NCI-H1105 treated with DMSO at 0.1 percent for 48 hours (cell line): ENCODE results near the gene RNF121.

Source experiments
- DNase-seq: peaks from one replicate; lab custom pipeline; 2025; lab: John Stamatoyannopoulos, UW

Gene RNF121

GRCh38 chr11:72005347-72006260, 76.8 kb downstream of the RNF121 start:
- DNase-seq = peak; percentile 47

GRCh38 chr11:72006309-72007088, 77.7 kb downstream of the RNF121 start:
- DNase-seq = no peak

- DNase-seq = no peak
Measured at GRCh38 chr11:72007089-72007476, 78.2 kb downstream of the RNF121 start.

- DNase-seq = no peak
Measured at GRCh38 chr11:72007587-72007986, 78.7 kb downstream of the RNF121 start.

- DNase-seq = no peak
Measured at GRCh38 chr11:72008728-72009127, 79.9 kb downstream of the RNF121 start.

GRCh38 chr11:72009156-72009555, 80.3 kb downstream of the RNF121 start:
- no peak for DNase-seq

GRCh38 chr11:72010529-72011233, 81.8 kb downstream of the RNF121 start:
- DNase-seq = no peak

- no peak for DNase-seq
Measured at GRCh38 chr11:72012091-72012630, 83.3 kb downstream of the RNF121 start.

- DNase-seq = no peak
Measured at GRCh38 chr11:72012897-72013721, 84.3 kb downstream of the RNF121 start.

GRCh38 chr11:72013765-72014711, 85.2 kb downstream of the RNF121 start:
- DNase-seq = no peak

GRCh38 chr11:72014761-72015320, 86.0 kb downstream of the RNF121 start:
- DNase-seq = no peak

GRCh38 chr11:72015511-72016061, 86.7 kb downstream of the RNF121 start:
- DNase-seq = no peak

GRCh38 chr11:72018171-72018570, 89.3 kb downstream of the RNF121 start:
- DNase-seq = no peak

GRCh38 chr11:72023335-72023734, 94.5 kb downstream of the RNF121 start:
- no peak for DNase-seq

GRCh38 chr11:72024069-72024754, 95.4 kb downstream of the RNF121 start:
- no peak for DNase-seq

- no peak for DNase-seq
Measured at GRCh38 chr11:72026090-72026489, 97.2 kb downstream of the RNF121 start.

- no peak for DNase-seq
Measured at GRCh38 chr11:72030472-72031045, 101.7 kb downstream of the RNF121 start.

- DNase-seq = no peak
Measured at GRCh38 chr11:72036687-72037086, 107.8 kb downstream of the RNF121 start.
